NCI-H187 (cell line): ENCODE results near the gene TEX30.
A peak's percentile ranks its signal among the peaks of the same experiment; 100 is the strongest.

Experiments
- DNase-seq, 2 experiments: peaks; one replicate each; lab custom pipeline; 2025; lab: John Stamatoyannopoulos, UW

The TEX30 gene

DNA sequence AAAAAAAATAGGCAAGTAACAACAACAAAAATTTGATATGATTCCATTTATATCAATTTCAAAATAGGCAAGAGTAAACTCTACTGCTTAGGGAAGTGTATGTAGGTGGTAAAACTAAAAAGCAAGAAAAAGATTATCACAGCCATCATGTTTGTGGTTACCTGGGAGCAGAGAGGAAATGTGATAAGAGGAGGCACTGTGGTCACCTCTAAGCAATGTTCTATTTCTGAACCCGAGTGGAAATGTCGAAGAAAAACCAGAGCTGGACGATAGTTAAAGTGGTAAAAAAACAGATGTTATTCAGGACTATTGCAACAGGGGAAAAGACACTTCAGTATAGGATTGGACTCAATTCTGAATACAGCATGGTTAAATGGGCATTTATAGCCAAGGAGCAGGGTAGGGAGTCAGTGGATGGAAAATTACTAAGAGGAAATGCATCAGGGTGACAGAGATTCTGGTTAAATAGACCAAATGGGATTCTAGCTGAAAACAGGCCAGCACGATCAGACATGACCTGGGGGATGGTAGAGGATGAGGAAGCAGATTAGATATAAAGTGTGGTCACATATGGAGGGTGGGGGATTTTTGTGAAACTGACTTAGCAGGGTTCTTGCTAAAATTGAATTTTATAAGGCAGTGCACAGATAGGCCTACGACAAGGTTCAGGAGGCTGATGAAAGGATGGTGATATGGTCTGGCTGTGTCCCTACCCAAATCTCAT lies 6.0 kb upstream of the TEX30 start:
- no peak for DNase-seq

DNA sequence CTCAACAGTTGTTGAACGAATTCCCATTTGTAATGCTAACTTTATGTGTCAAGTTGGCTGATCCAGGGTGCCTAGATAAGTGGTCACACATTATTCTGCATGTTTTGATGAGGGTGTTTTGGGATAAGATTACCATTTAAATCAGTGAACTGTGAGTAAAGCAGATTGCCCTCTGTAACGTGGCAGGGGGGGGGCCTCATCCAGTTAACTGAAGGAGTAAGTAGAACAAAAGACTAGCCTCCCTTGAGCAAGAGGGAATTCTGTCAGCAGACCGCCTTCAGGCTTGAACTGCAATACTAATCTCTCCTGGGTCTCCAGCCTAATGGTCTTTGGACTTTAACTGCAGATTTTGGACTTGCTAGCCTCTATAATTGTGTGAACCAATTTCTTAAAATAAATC lies 4.2 kb upstream of the TEX30 start:
- no peak for DNase-seq

DNA sequence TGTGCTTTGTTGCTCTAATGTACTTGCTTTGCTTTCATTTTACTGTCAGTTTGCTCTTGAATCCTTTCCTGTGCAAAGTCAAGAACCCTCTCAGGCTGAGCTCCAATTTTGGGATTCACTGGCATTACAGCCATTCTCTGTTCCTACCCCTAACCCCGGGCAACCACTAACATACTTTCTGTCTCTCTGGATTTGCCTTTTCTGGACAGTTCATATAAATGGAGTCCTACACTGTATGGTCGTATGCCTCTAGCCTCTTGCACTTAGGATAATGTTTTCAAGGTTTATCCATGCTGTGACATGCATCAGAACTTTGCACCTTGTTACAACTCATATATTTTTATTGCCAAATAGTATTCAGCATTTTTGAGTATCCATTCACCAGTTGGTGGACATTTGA lies 2.7 kb upstream of the TEX30 start:
- DNase-seq, result no peak

DNA sequence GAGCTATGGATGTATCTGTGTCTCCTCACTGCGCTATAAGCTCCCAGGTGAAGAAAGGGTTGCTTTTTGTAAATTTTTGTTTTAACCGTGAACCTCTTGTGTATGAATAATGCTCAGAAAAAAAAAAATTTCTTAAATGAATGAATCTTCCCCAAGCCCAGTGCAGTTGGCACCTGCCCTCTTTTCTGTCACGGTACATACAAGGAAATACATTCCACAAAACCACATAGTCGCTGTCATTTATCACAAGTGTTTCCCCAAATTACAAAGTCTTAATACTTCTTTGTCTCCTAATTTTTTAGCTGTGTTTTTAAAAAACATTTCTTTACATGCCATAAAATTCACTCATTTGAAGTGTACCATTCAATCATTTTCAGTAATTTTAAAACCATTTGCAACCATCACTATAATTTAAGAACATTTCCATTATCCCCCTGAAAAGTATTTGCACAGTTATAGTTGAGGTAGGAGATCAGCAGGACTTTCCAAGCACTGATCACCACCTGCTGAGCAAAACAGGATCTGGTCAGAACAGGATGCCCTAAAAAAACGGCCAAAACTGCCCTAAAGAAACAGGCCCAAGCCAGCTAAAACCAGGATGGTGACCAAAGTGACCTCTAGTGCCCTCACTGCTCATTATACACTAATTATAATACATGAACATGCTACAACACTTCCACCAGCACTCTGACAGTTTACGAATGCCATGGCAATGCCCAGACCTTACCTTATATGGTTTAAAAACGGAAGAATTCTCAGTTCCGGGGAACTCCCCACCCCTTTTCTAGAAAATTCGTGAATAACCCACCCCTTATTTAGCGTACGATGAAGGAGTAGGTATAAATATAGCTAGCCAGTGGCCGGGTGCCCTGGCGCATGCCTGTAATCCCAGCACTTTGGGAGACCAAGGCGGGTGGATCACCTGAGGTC lies 1.3 kb upstream of the TEX30 start:
- DNase-seq, result no peak

DNA sequence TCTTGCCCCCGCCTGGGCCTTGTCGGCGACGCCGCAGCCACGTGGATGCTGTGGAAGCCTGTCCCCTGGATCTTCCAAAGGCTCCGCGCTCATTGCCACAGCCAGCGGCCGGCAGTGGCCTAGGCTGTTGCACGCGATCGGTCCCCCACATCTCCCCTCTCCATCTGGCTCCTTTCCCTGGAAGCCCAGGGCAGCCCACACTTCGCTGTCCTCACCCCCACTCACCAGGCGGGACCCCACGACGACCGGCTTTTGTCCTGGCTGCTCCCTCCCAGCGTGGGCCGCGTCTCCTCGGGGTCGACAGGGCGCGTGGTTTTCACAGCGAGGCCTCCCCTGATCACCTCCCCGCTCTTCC lies 605 bp upstream of the TEX30 start:
- DNase-seq, result no peak

DNA sequence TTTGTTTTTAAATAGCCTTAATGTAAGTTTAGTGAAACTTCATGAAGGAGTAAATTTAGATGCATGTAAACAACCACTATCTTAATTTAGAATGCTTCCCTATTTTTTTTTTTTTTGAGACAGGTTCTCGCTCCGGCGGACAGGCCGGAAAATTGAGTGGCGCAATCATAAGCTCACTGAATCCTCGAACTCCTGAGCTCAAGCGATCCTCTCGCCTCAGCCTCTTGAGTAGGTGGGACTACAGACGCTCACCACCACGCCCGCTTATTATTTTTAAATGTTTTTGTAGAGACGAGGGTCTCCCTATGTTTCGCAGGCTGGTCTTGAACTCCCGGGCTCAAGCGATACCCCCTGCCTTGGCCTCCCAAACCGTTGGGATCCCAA lies 1.6 kb downstream of the TEX30 start:
- DNase-seq, result no peak

DNA sequence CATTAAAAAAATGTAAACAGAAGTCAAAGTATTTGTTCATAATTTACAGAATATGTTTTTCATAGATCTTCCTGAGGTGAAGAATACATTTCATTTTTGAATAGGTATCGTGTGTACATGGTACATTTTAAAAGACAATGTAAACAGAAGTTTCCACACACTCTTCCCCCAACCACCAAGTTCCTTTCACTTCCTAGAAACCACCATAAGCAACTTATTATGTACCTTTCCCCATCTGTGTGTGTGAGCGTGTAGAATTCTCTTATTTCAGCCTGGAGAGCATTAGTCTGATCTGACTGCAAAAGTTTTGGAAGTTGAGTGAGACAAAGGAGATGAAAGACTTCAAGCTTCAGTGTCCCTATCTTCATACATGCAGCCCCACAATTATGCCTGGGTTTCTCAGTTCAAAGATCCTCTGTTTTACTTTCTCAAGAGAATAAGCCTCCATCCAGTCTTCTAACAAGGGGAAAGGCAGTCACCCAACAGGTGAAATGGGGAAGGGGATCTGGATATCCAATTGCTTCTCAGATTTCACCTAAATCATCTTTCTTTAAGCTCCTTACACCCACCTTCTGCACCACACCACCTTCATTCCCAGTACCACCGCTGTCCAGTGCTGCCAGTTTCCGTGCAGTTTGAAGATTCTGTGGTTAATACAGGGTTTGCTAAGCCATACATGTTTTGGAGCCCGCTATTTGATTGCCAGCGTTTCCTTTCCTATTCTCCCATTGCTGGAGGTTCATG lies 2.1 kb downstream of the TEX30 start:
- no peak for DNase-seq

DNA sequence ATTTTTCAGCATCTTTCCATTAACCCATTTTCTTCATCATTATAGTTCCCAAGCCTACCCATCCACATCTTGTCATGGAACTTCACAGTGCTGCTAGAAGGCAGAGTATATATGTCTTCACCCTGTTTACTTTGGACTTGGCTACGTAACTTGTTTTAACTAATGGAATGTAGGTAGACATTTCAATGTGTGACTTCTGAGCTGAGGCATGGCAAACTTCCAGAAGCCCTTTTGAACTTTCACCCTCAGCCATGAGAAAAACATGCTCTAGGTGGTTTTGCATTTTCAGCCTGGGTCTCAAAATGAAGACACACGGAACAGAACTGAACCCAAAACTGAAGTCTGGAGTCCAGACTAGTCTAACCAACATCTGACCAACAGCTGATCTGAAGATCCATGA lies 3.2 kb downstream of the TEX30 start:
- DNase-seq, result no peak

DNA sequence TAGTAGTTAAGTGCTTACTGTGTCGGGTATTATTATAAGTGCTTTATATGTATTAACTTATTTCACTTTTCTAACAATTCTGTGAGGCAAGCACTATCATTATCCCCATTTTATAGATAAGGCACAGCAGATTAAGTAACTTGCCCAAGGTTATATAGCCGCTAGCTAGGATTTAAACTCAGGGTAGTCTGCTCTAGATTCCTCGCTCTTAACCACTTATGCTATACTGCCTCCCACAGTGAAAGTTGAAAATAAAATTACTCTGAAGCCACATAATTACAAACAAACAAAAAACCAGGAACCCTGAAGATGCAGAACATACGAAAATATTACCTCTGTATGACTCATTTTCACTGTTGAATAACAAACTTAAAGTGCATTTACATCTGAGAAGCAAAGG lies 3.9 kb downstream of the TEX30 start:
- DNase-seq, result no peak

DNA sequence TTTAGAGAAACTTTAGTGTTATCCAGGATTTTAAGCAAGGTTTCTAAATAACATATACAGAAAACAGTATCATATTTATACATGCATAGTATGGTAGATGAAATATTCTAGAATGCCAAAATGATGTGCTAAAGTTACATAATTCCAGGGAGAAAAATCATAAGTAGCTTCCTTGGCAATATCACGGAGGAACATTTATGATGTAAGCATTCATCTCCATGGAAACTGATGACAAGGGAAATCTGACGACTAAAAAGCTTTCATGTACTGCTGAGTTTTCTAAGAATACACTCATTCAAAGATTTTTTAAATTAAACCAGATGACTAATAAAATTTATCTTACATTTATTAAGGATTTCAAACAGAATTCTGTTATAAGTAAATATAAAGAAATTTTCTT lies 4.7 kb downstream of the TEX30 start:
- no peak for DNase-seq

DNA sequence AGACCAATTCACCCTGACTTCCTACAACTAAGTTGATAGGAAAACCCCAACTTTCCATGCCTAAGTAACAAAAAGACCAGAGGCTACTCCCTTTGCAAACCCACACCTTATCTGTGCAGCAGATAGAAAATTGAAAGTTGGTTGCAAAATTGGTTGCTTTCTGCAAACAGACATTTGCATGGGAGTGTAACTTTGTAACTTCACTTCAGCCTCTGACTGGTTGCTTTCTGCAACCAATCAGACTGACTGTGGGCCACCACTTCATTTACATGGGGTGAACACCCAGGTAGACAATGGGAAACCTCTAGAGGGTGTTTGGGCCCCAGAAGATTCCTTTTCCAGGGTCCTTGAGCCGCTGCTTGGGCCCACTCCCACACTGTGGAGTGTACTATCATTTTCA lies 9.8 kb downstream of the TEX30 start:
- no peak for DNase-seq

DNA sequence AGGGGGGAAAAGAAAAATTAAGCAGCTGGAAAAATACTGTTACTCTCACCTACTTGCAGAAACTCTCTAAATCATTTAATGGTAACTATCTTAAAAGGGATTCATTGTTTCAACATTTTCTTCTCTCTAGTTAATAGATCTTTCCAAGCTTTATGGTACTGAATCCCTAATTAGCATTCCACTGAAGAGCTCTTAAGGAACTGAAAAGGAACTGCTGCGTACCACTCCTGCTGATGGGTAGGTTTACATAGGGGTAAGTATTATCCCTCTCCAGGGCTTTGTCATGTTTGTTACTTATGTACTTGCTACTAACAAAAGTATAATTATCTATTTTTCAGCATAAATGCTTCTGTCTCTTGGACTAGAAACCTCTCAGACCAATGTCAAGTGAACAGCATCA lies 12.5 kb downstream of the TEX30 start:
- DNase-seq, result no peak

DNA sequence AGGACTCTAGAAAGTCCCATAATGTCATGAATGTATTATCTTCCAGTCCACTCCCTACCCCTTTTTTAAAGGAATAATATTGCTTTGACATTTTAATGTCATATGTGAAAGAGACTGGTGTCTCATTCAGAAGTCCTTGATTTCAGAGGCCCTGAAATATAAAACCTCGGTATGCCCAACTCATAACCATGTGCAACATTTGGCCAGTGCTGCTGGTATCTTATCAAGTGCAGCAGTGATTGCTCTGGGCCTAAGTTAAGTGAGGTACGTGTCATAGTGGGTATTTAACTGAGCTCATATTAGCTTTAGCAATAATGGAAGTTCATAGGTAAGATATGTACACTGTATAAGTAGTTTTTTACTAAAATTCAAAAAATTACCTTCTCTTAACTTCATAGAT lies 14.7 kb downstream of the TEX30 start:
- no peak for DNase-seq

DNA sequence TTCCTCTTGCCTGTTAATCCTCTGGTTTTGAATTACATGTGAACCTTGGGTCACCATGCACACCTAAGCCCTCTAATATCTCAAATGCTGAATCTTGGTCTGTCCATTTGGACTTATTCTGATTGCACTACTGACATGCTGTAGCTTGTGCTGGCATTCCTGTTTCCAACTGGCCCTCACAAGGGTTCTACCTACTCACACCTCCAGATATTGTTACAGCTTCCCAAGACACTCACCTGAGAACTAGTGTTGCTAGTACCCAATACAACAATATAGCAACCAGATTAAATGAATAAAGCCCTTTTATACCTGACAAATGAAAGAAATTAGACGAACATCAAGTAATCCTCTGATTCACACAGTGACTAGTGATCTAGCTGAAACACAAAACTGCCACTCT lies 16.6 kb downstream of the TEX30 start:
- DNase-seq, result no peak

DNA sequence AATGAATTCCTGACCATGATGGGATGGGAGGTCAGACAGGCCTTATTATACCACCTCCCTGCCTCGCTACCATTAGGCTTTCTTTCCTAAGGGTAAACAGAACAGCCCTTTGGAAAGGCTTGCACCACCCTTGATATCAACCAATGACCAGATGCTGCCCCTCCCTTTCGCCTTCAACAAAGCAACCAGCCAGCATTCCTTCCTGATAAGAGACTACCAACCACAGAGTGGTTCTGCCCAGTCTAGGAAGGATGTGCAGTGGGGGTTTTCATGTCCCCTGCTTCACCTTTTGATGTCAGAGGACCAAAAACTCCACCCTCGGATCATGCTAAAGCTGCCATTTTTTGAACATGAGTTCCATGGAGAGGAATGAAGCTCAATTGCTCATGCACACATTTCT lies 21.7 kb downstream of the TEX30 start:
- no peak for DNase-seq

DNA sequence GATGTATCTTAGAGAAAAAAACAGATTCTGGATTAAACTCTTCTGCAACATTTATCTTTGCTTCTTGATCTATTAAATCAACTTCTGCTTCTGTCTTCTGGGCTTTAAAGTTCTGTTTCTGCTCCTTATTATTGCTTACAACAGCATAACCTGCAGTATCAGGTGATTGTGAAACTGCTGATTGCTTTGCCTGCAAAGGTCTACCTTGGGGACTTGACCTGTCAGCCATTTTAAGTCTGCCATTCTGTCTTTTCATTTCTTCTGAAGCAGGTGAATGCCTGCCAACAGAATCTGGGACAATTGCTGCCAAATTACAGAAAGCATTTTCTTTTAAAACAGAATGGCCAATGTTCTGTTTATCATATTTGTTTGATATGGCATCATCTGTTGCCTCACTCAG lies 31.1 kb downstream of the TEX30 start:
- no peak for DNase-seq

DNA sequence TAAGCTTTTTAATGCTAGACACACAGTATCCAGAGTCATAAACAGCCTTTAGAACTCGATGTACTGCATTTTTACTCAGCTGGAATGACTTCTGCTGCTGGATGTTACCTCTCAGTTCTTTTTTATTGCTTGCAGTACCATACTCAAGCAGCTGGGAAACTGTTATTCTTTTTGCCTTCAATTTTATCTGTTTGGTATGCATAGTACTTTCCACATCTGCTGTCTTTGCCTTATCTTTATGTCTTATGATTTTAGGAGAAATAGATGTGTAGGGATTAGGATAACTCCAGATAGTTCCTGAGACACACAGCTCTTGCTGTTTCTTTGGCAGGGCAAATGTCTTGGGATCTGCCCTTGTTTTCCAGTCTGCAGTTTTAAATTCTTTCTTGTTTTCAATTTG lies 31.5 kb downstream of the TEX30 start:
- no peak for DNase-seq

DNA sequence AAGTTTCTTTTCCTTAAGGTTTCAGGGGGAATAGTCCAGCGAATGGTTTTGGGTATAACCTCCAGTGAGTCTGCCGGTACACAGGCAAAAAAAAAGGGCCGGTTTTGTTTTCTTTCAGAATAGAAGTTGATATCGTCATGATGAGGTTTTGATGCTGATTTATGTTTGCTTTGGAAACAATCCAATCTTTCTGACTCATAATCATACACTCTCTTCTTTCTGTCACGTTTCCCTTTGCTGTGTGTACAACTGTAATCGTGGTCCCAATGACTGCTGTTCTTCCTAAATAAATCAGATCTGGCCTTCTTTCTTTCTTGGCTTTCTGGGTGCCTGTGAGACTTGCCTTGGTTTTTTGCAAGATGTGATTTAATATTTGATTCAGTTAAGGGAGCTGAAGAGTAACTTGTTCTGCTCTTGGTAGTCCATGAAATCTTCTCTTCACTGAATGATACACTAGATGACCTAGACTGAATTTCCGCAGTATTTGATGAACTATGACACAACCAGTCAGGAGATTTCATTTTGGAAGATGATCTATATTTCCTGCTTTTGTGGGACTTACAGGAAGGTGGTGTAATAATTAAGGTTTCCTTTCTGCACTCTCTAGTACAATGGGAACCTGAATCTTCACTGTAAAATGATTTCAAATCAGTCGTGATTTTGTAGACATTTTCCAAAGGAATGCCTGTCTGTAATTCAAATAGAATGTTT lies 43.9 kb downstream of the TEX30 start:
- DNase-seq, result no peak

DNA sequence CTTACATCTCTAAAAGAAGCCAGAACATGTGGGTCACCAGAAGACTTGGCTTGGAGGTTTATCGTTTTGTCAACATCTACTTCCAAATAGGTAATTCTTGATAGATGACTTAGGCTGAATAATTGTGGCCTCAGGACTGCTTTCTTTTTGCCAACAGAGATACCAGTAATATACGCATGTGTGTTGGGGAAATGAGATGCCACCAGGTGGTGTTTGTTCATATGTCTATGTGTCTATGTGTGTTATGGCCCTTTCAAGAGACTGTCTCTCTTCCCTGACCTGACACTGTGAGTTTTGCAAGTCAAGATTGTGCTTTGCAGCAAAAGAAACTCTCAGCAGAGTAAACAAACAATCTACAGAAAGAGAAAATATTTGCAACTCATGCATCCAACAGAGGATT lies 47.2 kb downstream of the TEX30 start:
- DNase-seq, result no peak

DNA sequence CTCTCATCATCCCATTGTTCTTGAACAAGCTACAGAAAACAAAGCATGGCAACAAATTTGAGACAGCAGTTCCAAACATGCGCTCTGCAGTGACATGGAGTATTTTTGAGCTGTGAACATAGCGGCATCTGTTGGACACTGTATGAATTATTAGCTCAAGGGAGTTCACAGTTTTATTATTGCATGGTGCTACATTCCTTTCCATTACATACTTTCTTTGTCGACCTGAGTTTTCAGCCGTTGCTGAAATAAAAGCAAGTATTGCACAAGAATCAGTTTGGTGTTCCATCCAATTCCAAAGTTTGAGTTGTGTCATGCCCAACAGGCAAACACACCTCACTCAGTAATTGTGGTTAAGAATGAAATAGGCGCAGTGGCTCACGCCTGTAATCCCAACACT lies 48.7 kb downstream of the TEX30 start:
- peak; percentile 31 to 49 for DNase-seq

DNA sequence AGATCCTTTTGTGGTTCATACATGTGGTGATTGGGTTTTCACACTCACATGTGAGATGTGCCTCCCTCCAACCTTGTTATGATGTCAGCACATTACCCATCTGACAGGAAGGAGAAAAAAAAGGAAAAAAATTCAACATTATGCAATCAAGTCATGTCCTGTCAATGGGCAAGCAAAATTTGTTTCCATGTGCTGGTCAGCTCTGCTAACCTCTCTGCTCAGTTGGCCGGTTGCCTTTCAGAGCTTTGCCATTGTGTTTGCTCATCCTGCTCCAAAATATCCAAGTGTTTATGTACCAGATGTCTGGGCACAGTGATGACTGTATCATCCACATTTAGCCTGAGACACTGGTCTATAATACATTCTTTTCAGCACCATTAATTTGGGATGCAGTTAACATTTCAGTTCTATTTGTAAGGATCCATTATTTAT lies 51.8 kb downstream of the TEX30 start:
- no peak for DNase-seq

DNA sequence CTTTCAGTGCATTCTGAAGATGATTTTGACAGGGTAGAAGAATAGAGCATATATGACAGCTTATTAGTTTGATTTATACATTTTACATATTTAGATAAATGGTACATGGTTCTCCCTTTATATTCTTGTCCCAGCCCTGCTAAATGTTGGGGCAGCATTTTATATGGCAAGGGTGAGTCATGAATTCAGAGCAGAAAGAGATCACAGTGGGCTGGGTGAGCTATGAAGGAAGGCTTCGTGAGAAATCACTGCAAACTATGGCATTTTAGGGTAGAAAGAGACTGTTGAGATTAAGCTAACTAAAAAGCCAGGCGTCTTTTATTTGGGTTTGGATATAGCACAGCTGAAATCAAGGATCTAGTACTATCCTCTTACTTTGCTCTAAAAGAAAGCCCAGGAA lies 54.8 kb downstream of the TEX30 start:
- DNase-seq, result no peak
